Bronchial epithelial cell (primary cell): Measurements from ENCODE around the gene KLHL21. TPM values are rescaled to one million over a fixed set of nuclear protein-coding genes. Genes with fewer than 3 reads are reported as not detected.
"Not testable (repeated sequence)": the region's sequence is repeated elsewhere in the genome, so short reads cannot be mapped to it uniquely, and the experiment has no call there.

Experiments used
- DNase-seq: peaks from one replicate; pipeline ENCODE4 v3.0.0-alpha.2; 2010; ENCODE audit warnings: low read depth
- FAIRE-seq: peaks from 2 replicates; lab custom pipeline; 2011; peaks lifted over from hg19 to GRCh38; lab: Jason Lieb, UNC
- H3K27me3 ChIP-seq: 2 replicates; pipeline ENCODE4 v1.5.1; 2011; ENCODE audit warnings: low read length; ENCODE audit not compliant: control insufficient read depth, insufficient read depth
- H3K36me3 ChIP-seq: 2 replicates; pipeline ENCODE4 v1.5.1; 2011; ENCODE audit warnings: low read length; ENCODE audit not compliant: control insufficient read depth, insufficient read depth
- H3K4me3 ChIP-seq: 2 replicates; pipeline ENCODE4 v1.5.1; 2011; ENCODE audit warnings: mild to moderate bottlenecking, low read depth, low read length, control low read depth
- total RNA-seq: library from RNA; depleted of rRNA; stranded (reverse); fragments of >200 nt; gene quantifications from 2 replicates; pipeline ENCODE4 v1.2.1, GENCODE V29; 2014
- TF ChIP-seq, protein P1 (sequence below): IDR thresholded peaks from 2 replicates; pipeline ENCODE4 v1.5.1; 2011; ENCODE audit warnings: mild to moderate bottlenecking, moderate library complexity, low read length, control low read depth, inconsistent platforms; ENCODE audit not compliant: insufficient read depth, severe bottlenecking

The KLHL21 gene
- total RNA-seq, 1 donor from 2014 or later, result 38.7 TPM

DNA sequence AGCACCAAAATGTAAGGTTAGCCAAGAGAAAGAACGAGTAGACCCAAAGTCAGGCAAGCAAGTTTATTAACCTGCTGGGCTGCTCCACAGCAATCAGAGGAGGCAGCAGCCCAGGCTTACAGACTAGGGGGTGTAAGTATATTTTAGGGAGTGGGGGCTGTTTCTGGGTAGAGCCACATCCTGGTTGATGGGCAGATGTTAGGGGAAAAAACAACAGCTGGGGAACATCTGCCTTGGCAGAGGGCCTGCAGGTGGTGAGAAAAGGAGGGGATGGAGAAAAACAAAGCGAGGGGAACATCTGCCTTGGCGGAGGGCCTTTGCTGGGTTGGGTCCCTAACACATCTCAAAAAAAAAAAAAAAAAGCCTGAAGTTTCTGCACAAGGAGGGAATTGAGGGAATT, 32.6 kb downstream of the KLHL21 start:
- FAIRE-seq (no peak), DNase-seq (no peak)
- TF ChIP-seq, protein P1, sequence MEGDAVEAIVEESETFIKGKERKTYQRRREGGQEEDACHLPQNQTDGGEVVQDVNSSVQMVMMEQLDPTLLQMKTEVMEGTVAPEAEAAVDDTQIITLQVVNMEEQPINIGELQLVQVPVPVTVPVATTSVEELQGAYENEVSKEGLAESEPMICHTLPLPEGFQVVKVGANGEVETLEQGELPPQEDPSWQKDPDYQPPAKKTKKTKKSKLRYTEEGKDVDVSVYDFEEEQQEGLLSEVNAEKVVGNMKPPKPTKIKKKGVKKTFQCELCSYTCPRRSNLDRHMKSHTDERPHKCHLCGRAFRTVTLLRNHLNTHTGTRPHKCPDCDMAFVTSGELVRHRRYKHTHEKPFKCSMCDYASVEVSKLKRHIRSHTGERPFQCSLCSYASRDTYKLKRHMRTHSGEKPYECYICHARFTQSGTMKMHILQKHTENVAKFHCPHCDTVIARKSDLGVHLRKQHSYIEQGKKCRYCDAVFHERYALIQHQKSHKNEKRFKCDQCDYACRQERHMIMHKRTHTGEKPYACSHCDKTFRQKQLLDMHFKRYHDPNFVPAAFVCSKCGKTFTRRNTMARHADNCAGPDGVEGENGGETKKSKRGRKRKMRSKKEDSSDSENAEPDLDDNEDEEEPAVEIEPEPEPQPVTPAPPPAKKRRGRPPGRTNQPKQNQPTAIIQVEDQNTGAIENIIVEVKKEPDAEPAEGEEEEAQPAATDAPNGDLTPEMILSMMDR, result no peak
- Histone ChIP-seq H3K4me3 (no peak overlapping the region), H3K27me3 (no peaks in the 10 kb centered on the region), H3K36me3 (no peaks in the 10 kb centered on the region)

DNA sequence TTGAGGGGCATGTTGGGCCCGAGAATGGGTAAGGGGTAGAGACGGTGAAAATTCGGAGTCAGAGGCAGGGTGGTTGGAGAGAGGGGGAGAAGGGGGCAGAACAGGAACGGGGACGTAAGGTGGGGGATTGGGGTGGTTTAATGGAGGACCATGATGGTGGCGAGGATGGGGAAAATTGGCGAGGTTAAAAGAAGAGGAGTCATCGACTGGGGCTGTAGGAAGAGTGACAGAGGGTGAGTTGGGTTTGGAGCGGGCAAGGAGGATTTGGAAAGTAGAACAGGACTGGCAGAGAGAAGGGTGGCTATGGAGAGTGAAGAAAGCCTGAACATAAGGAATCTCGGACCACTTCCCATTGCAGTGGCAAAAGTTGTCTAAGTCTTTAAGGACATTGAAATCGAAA, 33.6 kb downstream of the KLHL21 start:
- Histone ChIP-seq H3K4me3 (no peak overlapping the region), H3K27me3 (no peaks in the 10 kb centered on the region), H3K36me3 (no peaks in the 10 kb centered on the region)
- DNase-seq, result no peak
- FAIRE-seq, result peak; percentile 55
- TF ChIP-seq, protein P1, result no peak

DNA sequence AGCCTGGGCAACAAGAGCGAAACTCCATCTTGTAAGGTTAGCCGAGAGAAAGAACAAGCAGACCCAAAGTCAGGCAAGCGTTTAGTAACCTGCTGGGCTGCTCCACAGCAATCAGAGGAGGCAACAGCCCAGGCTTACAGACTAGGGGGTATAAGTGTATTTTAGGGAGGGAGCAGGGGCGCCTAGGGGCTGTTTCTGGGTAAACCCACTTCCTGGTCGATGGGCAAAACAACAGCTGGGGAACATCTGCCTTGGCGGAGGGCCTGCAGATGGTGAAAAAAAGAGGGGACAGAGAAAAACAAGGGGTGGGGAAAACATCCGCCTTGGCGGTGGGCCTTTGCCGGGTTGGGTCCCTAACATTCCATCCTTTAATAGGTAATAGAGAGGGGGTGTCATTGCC, 42.4 kb downstream of the KLHL21 start:
- Histone ChIP-seq H3K36me3 (no peaks in the 10 kb centered on the region), H3K4me3 (no peak overlapping the region), H3K27me3 (no peaks in the 10 kb centered on the region)
- TF ChIP-seq, protein P1, result no peak
- DNase-seq (no peak), FAIRE-seq (no peak)

DNA sequence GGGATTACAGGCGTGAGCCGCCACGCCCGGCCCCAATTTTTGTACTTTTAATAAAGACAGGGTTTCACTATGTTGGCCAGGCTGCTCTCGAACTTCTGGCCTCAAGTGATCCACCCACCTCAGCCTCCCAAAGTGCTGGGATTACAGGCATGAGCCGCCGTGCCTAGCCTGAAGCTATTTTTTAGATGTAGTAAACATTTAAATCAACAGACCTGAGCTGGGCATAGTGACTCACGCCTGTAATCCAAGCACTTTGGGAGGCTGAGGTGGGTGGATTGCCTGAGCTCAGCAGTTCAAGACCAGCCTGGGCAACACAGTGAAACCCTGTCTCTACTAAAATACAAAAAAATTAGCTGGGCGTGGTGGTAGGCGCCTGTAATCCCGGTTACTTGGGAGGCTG, 43.5 kb downstream of the KLHL21 start:
- peak; percentile 35 for DNase-seq
- not testable (repeated sequence) for H3K4me3 ChIP-seq, H3K36me3 ChIP-seq, FAIRE-seq, H3K27me3 ChIP-seq

DNA sequence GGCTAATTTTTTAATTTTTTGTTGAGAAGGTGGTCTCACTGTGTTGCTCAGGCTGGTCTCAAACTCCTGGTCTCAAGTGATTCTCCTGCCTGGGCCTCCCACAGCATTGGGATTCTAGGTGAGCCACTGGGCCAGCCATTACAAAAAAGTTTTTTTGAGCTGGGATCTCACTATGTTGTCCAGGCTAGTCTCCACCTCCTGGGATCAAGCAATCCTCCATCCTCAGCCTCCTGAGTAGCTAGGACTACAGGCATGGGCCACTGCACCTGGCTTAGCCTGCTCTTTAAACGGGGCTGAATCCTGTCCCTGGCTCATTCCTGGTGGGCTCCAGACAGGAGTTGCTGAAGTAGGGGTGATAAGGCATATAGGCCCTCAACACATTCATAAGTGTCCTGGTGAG, 45.1 kb downstream of the KLHL21 start:
- no peak for FAIRE-seq

DNA sequence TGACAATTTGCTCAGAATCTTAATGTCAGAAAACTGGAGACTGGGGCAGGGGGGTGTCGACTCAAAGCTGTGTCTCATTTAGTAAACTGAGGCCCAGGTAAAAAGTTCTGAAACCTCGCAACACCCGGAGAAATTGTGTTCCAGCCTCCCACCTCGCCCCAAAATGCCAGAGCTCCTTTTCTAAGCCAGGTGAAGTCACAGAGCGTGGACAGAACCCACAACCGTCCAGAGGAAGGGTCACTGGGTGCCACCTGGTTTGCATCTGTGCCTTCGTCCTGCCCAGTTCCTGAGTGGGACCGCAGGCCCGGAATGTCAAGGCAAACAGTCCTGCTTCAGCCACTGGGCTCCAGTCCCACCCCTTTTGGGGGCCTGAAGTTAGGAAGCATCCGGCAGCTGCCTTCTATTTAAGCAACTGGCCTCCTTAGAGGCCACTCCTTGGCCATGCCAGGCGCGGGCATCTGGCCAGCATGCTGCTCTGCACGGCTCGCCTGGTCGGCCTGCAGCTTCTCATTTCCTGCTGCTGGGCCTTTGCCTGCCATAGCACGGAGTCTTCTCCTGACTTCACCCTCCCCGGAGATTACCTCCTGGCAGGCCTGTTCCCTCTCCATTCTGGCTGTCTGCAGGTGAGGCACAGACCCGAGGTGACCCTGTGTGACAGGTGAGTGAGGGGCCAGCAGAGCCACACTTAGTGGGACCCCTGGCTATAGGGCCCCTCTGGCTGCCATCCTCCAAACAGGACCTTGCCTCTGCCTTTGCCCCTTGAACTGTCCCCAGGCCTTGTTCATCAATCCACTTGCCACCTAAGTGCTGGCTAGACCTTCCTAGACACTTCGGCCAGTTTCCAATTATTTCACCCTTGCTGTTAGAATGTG, 47.5 kb downstream of the KLHL21 start, which contains the start of gene TAS1R1:
TSS of gene TAS1R1 (plus strand) at position 401 of the 872 bp plus-strand sequence. CDS start at position 468, 67 bp downstream.
- Histone ChIP-seq H3K36me3 (peaks cover 5% of the 10 kb centered on the region), H3K27me3 (no peaks in the 10 kb centered on the region), H3K4me3 (peak within 1 kb of the TSS; percentile 98)
- no peak for FAIRE-seq
- TF ChIP-seq, protein P1, result no peak
- DNase-seq, result no peak

More for the DNA sequence above, 45.1 kb downstream of the KLHL21 start:
- no peaks in the 10 kb centered on the region for H3K36me3 ChIP-seq
- no peak for DNase-seq
- TF ChIP-seq, protein P1, result no peak
- no peak overlapping the region for H3K4me3 ChIP-seq
- no peaks in the 10 kb centered on the region for H3K27me3 ChIP-seq
